GM19035 (cell line): ENCODE measurements around the gene DGKQ.

Experiments used
- ATAC-seq: cut with Tn5 transposase; IDR thresholded peaks from one replicate; pipeline ENCODE4 v1.9.1; 2021; ENCODE audit not compliant: unreplicated experiment

DGKQ gene

GRCh38 chr4:909131-909571 lies 64.2 kb downstream of the DGKQ start:
- no peak for ATAC-seq
